HL-60 (cell line): ENCODE results near the gene TAGLN3.

Source experiments
- DNase-seq, 2 experiments: peaks; one replicate each; pipeline ENCODE4 v3.0.0-alpha.2; 2010 to 2020; ENCODE audit warnings: low read depth in 1 of 2, low spot score in 1 of 2
- H3K27ac ChIP-seq: fragments of 250-450 bp; sonication (Bioruptor Pico); replicated peaks from 2 replicates; pipeline ENCODE4 v1.5.1; 2020; ENCODE audit warnings: mild to moderate bottlenecking, moderate library complexity
- H3K27me3 ChIP-seq: fragments of 250-450 bp; sonication (Bioruptor Pico); 2 replicates; pipeline ENCODE4 v1.5.1; 2021; ENCODE audit warnings: mild to moderate bottlenecking, moderate library complexity; ENCODE audit not compliant: insufficient read depth, poor library complexity, severe bottlenecking
- H3K4me3 ChIP-seq: replicated peaks from 2 replicates; pipeline ENCODE4 v1.5.1; 2011; ENCODE audit warnings: mild to moderate bottlenecking, control low read depth, low read length; ENCODE audit not compliant: insufficient read depth
- GABPA ChIP-seq: IDR thresholded peaks from 2 replicates; pipeline ENCODE4 v1.6.1; 2012; ENCODE audit warnings: low read depth
- POLR2AphosphoS5 ChIP-seq: IDR thresholded peaks from 2 replicates; pipeline ENCODE4 v1.6.1; 2012; ENCODE audit warnings: low read depth
- SPI1 ChIP-seq: IDR thresholded peaks from 2 replicates; pipeline ENCODE4 v1.6.1; 2012; ENCODE audit warnings: low read depth, mild to moderate bottlenecking, borderline replicate concordance
- TF ChIP-seq, protein P1 (sequence below): IDR thresholded peaks from one replicate; pipeline ENCODE4 v1.5.1; 2011; ENCODE audit warnings: low read length, control low read depth, inconsistent platforms; ENCODE audit not compliant: insufficient read depth
- TF ChIP-seq, protein P2 (sequence below): IDR thresholded peaks from 2 replicates; pipeline ENCODE4 v1.6.1; 2012; ENCODE audit warnings: low read depth; ENCODE audit not compliant: insufficient replicate concordance

TAGLN3 gene

DNA sequence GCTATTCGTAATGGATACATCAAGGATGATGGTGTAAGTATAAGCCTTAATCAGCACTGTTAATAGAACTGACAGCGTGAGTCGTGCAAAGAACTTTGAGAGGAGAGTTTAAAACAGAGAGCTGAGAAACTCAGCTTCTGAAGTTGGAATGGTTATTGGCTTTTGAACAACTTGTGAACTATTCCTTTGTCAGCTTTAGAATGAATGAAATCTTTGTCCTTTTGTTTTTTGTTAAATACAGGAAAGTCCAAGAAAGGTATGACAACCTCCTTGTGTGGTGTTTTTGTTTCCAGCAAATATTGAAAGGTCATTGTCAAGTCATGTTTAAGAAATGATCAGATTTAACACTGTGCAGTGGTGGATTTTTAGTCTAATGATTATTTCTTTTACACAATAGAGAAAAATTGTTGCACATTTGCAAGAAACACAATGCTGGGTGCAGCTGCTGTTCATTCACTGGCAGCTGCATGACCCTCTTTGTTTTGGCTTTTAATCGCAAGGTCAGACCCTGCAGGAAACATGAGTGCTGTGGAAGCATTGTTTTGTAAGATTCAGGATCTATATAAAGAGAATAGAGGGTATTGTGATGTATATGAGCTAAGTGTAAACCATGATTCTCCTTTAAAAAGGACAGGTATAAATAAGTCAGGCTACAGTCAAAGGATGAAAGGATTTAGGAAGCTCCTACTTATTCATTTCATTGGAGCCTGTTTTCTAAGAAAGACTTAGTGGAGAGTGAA, 41.6 kb upstream of the TAGLN3 start:
- DNase-seq: no peak
- no peak for TF ChIP-seq POLR2AphosphoS5
- no peak for TF ChIP-seq GABPA
- TF ChIP-seq, protein P1, sequence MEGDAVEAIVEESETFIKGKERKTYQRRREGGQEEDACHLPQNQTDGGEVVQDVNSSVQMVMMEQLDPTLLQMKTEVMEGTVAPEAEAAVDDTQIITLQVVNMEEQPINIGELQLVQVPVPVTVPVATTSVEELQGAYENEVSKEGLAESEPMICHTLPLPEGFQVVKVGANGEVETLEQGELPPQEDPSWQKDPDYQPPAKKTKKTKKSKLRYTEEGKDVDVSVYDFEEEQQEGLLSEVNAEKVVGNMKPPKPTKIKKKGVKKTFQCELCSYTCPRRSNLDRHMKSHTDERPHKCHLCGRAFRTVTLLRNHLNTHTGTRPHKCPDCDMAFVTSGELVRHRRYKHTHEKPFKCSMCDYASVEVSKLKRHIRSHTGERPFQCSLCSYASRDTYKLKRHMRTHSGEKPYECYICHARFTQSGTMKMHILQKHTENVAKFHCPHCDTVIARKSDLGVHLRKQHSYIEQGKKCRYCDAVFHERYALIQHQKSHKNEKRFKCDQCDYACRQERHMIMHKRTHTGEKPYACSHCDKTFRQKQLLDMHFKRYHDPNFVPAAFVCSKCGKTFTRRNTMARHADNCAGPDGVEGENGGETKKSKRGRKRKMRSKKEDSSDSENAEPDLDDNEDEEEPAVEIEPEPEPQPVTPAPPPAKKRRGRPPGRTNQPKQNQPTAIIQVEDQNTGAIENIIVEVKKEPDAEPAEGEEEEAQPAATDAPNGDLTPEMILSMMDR: no peak
- TF ChIP-seq, protein P2, sequence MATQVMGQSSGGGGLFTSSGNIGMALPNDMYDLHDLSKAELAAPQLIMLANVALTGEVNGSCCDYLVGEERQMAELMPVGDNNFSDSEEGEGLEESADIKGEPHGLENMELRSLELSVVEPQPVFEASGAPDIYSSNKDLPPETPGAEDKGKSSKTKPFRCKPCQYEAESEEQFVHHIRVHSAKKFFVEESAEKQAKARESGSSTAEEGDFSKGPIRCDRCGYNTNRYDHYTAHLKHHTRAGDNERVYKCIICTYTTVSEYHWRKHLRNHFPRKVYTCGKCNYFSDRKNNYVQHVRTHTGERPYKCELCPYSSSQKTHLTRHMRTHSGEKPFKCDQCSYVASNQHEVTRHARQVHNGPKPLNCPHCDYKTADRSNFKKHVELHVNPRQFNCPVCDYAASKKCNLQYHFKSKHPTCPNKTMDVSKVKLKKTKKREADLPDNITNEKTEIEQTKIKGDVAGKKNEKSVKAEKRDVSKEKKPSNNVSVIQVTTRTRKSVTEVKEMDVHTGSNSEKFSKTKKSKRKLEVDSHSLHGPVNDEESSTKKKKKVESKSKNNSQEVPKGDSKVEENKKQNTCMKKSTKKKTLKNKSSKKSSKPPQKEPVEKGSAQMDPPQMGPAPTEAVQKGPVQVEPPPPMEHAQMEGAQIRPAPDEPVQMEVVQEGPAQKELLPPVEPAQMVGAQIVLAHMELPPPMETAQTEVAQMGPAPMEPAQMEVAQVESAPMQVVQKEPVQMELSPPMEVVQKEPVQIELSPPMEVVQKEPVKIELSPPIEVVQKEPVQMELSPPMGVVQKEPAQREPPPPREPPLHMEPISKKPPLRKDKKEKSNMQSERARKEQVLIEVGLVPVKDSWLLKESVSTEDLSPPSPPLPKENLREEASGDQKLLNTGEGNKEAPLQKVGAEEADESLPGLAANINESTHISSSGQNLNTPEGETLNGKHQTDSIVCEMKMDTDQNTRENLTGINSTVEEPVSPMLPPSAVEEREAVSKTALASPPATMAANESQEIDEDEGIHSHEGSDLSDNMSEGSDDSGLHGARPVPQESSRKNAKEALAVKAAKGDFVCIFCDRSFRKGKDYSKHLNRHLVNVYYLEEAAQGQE: no peak
- no peak for TF ChIP-seq SPI1

DNA sequence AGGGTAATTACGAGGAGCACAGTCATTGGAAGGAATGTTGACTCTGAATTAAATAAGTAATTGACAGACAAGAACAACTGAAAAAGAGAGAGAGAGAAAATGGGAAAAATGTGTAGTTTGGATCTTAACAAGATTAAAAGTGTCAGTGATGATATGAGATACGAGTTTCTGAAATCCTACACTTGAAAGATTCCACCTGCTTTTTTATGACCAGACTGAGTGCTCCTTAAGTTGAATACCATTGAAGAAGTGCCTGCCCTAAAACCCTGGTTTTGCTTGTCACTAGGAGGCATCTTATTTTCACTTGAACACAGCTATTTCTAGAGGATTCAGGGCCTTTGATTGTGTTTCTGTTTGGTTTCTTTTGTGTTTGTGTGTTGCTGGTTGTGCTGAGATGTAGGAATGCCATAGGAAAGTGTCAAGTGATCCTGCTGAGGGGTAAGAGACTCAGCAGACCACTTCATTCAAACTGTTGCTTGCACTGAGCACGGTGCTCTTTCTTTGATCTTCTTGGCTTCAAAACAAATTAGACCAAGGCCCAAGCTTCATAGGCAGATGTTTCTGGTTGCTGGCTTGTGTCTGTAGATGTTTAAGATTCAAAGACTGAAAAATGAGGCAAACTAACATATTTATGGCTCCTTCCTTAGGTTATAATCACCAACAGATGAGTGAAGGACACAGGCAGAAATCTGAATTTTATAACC, 37.1 kb upstream of the TAGLN3 start:
- H3K27me3 ChIP-seq: no peaks in the 10 kb centered on the region
- no peak overlapping the region for H3K4me3 ChIP-seq
- no peak for TF ChIP-seq POLR2AphosphoS5
- no peak for TF ChIP-seq SPI1
- TF ChIP-seq, protein P2: no peak
- TF ChIP-seq, protein P1: no peak
- TF ChIP-seq GABPA: no peak
- H3K27ac ChIP-seq: no peak overlapping the region
- no peak for DNase-seq

More for the DNA sequence above, 41.6 kb upstream of the TAGLN3 start:
- Histone ChIP-seq H3K27me3 (no peaks in the 10 kb centered on the region), H3K4me3 (no peak overlapping the region), H3K27ac (no peak overlapping the region)

DNA sequence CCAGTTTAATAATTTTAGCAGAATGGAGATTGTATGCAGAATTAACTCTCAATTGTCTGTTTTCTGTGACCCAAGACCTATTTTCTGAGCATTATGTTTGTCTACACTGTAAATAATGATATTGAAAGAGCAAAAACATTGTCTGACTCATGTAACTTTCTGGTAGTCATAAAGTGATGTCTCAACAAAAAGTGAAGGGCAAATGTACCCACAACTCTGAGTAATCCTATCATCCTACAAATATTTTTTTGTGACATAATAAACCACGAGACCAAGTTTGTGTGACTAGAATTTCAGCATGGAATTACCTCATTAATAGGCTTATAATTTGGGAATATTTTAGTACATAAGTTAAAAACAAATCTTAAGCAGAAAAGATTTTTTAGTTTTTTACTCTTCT, 35.3 kb upstream of the TAGLN3 start:
- TF ChIP-seq SPI1 (no peak), GABPA (no peak), POLR2AphosphoS5 (no peak)
- TF ChIP-seq, protein P1: no peak
- TF ChIP-seq, protein P2: no peak
- Histone ChIP-seq H3K4me3 (no peak overlapping the region), H3K27ac (no peak overlapping the region), H3K27me3 (no peaks in the 10 kb centered on the region)
- no peak for DNase-seq
